Endothelial cell of umbilical vein (primary cell): ENCODE measurements around the gene TJP1.

Source experiments
- EZH2 ChIP-seq: IDR thresholded peaks from 2 replicates; pipeline ENCODE4 v1.6.1; 2012; ENCODE audit warnings: borderline replicate concordance, low read depth, mild to moderate bottlenecking, moderate library complexity, low read length, inconsistent platforms; ENCODE audit not compliant: severe bottlenecking
- FOS ChIP-seq: IDR thresholded peaks from 2 replicates; pipeline ENCODE4 v1.6.1; 2011; ENCODE audit warnings: mild to moderate bottlenecking, low read length, moderate library complexity, borderline replicate concordance; ENCODE audit not compliant: insufficient read depth
- JUN ChIP-seq: IDR thresholded peaks from 2 replicates; pipeline ENCODE4 v1.6.1; 2011; ENCODE audit warnings: borderline replicate concordance, low read depth; ENCODE audit not compliant: insufficient read length, insufficient read depth
- MAX ChIP-seq: IDR thresholded peaks from 2 replicates; pipeline ENCODE4 v1.6.1; 2011; ENCODE audit not compliant: insufficient read depth, insufficient read length
- MYC ChIP-seq: IDR thresholded peaks from one replicate; pipeline ENCODE4 v1.6.1; 2011; ENCODE audit warnings: mild to moderate bottlenecking, low read depth, low read length
- POLR2A ChIP-seq: IDR thresholded peaks from 2 replicates; pipeline ENCODE4 v1.6.1; 2012; ENCODE audit warnings: low read depth, mild to moderate bottlenecking, control low read depth, low read length
- POLR2AphosphoS5 ChIP-seq: IDR thresholded peaks from 2 replicates; pipeline ENCODE4 v1.6.1; 2012; ENCODE audit warnings: low read depth, mild to moderate bottlenecking, control low read depth, low read length, moderate library complexity; ENCODE audit not compliant: insufficient read depth
- TF ChIP-seq, protein P1 (sequence below), 2 donors: IDR thresholded peaks; 1 replicate in 1 of 2; 2 replicates in 1 of 2; pipeline ENCODE4 v1.5.1; 2011; ENCODE audit warnings: low read length in 2 of 2, mild to moderate bottlenecking in 2 of 2, moderate library complexity in 2 of 2, control low read depth in 1 of 2, inconsistent platforms in 1 of 2, low read depth in 1 of 2; ENCODE audit not compliant: insufficient read depth in 1 of 2; ENCODE audit errors: extremely low read depth in 1 of 2

DNA sequence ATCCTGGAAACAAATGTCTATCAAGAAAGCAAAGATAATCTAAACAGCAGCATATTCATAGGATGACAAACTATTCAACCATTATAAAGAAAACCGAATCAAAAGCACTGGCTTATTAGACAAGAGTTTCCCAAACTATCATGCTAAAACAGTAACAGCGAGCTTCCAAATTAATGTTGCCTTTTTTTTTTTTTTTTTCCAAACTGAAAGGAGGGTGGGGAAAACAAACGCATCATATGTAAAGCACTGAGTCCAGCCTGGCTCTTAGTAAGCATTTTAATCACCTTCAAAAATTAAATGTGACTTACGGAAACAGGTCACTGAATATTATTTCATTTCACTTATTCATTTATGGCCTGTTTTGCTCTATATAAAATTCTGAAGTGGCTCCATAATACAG lies 2.3 kb downstream of the TJP1 start:
- TF ChIP-seq POLR2A, result no peak
- TF ChIP-seq EZH2, result no peak
- TF ChIP-seq, protein P1, sequence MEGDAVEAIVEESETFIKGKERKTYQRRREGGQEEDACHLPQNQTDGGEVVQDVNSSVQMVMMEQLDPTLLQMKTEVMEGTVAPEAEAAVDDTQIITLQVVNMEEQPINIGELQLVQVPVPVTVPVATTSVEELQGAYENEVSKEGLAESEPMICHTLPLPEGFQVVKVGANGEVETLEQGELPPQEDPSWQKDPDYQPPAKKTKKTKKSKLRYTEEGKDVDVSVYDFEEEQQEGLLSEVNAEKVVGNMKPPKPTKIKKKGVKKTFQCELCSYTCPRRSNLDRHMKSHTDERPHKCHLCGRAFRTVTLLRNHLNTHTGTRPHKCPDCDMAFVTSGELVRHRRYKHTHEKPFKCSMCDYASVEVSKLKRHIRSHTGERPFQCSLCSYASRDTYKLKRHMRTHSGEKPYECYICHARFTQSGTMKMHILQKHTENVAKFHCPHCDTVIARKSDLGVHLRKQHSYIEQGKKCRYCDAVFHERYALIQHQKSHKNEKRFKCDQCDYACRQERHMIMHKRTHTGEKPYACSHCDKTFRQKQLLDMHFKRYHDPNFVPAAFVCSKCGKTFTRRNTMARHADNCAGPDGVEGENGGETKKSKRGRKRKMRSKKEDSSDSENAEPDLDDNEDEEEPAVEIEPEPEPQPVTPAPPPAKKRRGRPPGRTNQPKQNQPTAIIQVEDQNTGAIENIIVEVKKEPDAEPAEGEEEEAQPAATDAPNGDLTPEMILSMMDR (IDR thresholded peaks at IDR 0.05; ENCODE audit: extremely low read depth in 1 of 2, insufficient read depth in 1 of 2, low read depth in 1 of 2, low read length in 2 of 2), result no peak
- TF ChIP-seq FOS, result no peak
- TF ChIP-seq JUN, result no peak
- TF ChIP-seq POLR2AphosphoS5, result no peak
- TF ChIP-seq MAX, result no peak
- no peak for TF ChIP-seq MYC
